Activated CD4-positive, CD25-positive, alpha-beta regulatory T cell treated with anti-CD3 and anti-CD28 coated beads, Interleukin-2, amount 50 U/mL, for 72 hours (primary cell): ENCODE results near the gene TLX1.

Experiments
- DNase-seq: peaks from one replicate; pipeline ENCODE4 v3.0.0; 2021

TLX1 gene

DNA sequence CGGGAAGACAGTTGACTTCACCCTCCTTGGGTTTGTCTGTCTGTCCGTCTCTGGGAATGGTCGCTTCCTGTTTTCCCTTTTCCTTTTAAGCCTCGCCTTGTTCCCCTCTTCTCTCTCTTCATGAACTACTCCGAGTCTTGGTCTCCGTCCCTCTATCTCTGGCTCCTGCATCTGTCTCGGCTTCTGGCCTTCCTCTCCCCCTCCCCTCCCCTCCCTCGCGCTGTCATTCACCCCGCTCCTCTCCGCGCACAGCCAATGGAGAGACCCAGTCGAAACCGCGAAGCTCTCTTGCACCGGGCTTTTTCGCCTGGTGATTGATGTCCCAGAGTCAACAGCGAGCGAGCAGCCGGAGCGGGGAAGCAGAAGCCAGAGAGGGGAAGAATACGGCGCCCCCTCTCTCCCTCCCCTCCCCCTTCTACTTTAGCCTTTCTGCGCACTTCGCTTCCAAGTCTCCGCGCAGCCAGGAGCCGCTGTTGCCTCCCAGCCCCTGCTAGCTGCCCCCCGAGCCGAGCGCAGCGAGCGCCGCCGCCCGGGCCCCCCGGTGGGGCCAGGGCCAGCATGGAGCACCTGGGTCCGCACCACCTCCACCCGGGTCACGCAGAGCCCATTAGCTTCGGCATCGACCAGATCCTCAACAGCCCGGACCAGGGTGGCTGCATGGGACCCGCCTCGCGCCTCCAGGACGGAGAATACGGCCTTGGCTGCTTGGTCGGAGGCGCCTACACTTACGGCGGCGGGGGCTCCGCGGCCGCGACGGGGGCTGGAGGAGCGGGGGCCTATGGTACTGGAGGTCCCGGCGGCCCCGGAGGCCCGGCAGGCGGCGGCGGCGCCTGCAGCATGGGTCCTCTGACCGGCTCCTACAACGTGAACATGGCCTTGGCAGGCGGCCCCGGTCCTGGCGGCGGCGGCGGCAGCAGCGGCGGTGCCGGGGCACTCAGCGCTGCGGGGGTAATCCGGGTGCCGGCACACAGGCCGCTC lies at the start of gene TLX1:
Gene TLX1 (plus strand): TSS at position 317 of the 978 bp plus-strand sequence. CDS start 242 bp downstream, at position 559.
- DNase-seq, result no peak

DNA sequence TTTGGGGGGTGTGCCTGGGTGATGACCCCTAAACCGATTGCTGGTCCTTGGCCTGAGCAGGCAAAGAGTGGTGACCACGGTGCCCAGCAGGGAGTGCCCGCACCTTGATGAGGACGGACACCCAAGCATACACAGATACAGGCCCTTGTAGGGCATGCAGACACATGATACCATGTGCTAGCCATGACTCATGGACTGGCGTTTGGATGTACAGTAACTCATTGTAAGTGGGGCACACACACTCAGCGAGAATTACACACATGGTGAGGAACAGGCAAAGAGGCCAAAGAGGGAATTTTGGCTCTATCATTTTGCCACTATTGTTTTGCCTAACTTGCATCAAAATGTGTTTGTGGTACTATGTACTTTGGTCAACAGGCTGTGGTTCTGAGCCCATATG lies 45.3 kb upstream of the TLX1 start:
- DNase-seq, result no peak

DNA sequence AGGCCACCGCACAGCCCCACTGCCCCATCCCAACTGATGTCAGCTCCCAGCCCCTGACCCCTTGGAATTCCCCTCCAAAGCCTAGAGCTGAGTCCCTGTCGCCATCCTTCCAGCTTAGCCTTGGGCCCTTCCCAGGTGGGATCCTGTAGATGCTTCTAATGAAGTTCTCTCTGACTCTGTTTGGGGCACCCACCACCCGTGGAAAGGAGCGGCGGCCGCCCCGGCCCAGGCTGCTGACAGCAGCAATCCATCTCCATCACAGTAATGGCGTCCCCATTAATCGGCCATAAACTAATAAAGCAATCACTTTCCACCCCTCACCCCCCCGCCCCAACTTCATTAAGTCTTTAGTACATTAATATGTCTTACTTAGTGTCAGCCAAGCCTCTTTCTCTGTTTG lies 43.7 kb upstream of the TLX1 start:
- DNase-seq, result no peak

DNA sequence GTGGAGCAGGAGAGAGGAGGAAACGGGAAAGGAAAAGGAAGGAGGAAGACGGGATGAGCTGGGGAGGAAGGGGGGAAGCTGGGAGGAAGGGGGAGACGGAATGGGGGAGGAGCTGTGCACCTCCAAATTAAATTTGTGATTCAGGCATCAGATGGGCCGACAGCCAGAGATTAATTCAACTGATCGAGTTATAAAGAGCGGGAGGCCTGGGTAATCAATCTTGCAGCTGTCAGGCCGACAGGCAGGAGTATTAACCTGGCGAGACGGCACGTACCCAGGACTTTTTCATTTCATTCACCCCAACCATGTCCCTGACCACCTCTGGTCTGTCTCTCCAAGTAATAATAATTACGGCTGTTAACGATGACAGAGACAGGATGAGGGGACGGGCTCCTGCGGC lies 43.1 kb upstream of the TLX1 start:
- no peak for DNase-seq

DNA sequence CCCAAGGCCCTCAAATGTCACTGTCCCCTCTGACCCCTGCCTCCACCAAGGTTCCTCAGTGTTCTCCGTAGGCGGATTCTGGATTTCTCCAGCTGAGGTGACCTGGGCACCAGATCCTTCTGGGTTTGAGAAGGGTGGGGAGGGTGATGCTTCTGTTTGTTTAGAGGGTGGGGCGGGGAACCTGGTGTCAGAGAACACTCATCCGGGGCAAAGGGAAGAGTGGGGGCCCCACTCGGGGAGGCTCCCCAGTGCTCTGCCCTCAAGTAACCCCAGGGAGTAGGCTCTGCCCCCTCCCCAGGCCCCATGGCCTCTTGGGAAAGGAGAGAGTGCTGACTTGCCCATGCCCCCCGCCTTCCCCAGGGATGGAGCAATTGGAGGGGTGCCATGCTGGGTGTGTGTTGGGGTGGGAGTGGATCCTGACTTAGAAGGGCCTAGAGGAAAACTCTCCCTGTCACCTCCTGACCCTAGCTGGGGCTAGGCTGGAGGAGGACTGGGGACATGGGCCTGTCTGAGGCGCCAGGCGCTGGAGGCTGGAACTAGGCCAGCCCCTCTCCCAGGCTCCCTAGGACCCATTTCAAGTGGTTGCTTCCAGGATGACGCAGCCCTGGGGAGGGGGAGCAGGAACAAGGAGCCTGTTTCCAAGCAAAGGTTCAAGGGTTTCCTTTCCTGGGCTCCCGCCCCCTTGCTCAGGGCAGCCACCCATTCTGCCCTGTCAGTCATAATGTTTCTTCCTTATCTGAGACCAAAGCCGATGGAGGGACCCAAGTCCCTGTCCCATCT lies 41.4 kb upstream of the TLX1 start:
- DNase-seq, result no peak

DNA sequence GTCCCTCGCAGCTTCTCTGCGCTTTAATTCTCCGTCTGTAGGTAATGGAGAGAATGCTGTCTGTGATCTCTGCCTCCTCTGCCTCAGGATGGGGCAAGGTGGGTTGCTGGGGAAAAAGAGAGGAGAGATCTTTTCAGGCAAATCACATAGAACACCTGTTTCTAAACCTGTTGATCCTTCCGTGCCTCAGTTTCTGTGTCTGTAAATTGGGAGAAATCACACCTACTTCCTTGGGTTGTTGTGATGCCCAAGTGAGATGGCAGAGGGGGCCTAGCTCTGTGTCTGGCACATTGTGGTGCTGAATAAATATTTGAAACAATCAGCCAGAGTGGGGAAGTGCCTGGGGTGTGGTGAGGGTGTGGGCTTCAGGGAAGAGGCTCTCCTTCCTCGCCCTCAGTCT lies 40.5 kb upstream of the TLX1 start:
- DNase-seq, result no peak

DNA sequence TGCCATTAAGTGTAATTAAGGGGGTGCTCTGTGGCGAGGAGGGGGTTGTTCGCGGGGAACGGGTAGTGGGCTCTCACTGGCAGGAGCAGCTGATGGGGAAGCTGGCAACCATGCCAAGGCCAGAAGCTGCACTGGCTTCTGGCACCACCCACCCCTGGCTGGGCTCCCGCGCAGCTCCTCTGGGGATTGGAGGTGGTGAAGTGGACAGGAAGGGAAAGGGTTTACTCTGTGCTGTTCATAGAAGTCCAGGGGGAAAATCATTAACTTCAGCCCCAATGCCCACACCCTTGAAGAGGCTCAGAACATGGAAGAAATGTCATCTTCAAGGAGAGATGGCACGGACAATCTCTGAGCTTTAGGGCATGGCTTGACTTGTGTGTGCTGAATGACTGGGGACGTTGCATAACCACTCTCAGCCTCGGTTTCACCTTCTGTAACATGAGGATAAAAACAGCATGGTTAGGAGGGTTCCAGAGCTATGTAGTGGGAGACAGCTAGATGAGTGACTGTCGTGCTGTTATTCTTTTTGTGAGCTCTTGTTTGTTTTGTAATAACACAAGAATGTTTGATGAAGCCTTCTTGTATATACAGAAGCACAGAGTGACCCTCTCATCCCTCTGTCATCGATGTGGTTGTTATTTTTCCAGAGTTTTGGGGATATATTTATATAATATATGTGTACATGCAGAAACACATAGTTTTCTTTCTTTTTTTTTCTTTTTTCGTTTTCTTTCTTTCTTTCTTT lies 39.4 kb upstream of the TLX1 start:
- DNase-seq, result no peak

DNA sequence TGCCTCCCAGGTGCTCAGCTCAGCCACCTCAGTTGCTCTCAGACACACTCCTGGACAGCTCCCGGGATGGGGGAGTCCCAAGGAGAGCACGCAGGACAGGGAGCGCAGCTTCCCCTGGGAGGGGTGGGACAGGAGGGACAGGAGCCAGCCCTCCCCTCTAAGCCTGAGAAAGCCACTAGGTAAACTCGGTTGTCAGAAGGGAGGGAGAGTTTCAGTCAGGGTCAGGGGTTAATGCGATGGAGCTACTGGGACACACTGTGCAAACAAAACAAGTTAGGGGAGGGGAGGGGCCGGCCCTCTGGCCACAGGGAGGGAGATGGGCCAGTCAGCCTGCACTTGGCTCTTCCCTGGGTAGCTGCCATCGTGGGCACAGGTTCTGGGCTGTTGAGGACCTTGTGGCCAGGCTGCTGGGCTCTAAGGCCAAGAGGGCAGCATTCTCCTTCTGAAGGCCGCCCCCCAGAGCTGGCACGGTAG lies 38.2 kb upstream of the TLX1 start:
- DNase-seq, result no peak

DNA sequence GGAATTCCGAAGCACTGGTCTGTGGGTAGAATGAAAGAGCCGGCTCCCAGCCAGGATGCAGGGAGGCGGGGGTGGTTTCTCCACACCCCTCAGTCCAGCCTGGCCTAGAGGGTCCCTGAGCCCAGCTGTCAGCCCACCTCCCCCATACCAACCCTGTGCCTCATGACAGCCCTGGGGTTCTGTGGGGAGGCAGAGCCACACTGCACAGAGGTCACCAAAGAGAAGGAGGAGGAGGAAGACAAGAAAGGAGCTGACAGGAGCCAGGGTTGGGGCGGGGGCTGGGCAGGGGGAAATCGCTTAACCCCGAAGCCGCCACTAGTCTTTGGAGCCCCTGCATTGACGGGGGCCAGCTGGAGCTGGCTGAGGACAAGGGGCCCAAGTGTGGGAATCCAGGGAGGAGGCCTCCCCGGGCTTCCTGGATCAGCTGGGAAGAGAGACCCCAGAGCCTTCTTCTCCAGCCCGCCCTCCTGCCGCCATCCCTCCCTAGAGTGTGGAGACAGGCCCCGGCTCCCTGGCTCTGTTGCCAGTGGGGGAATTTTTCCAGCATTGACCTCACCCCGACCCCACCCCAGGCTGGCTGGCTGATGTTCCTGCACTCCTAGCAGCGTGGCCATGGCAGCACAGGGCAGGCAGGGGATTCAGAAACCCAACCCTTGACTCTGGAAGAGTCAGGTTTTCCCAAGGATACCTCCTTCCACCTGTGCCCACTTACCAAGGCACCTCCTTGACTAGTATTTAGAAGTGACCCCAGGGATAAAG lies 36.8 kb upstream of the TLX1 start:
- no peak for DNase-seq

DNA sequence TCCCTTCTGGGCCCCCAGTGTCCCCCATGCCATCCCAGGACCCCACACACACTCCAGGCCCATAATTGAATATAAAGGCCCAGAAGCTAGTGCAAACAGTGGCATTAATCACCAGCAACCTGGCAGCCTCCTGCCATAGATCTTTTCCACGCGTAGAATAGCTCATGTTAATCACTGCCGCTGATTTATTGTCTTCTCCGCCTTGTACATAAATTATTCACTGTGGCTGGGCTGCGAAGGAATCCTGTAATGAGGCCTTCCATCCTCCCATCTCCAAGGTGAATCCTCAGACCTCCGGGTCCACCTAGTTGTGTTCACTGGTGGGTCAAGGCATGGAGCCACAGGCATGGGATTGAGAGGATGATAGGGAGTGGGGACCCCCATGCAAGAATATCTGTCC lies 36.1 kb upstream of the TLX1 start:
- no peak for DNase-seq

DNA sequence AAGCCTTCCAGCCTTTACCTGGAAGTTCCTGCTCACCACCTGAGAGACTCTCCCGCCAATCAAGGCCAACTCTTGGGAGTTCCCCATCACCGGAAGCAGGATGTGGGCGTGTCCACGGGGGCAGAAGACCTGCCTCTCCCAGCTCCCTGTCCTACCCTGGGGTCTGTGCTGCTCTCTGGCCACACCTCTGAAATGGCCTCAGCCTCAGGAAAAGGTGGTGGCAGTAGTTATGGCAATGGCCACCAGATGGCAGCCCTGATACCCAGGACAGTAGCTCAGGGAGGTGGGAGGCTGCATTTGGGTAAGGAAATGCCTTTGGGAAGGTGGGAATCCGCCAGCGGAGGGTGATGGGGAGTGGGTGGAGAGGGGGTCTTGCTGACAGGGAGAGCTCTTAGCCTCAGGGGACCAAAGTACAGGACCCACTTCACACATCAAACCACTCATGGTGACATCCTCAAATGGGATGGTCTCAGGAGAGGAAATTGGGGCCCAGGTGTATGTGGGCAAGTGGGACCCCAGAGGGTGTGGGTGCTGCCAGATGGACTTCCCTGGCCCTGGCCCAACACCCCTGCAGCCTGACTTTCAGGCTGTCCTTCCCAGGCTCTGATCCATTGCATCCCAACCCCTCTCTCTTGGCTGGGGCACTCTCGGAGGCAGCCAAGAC lies 35.4 kb upstream of the TLX1 start:
- peak; percentile 76 for DNase-seq

DNA sequence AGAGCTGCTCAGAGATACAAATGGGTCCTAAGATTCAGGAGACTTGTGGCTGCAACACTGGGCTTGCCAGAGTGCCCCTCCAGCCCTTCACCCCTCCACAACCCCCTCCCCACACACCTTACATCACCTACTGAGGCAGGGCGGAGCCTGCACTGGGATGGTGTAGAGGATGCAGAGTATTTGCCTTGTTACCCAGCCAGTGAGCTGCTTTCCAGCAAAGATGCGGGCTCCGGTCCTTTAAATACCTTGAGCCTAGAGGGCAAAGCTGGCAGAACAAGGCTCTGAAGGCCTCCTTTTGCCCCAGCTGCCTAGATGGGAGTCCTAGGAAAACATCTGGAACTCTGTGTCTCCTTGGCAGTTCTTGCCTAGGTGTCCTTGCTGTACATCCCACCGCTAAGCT lies 34.7 kb upstream of the TLX1 start:
- no peak for DNase-seq

DNA sequence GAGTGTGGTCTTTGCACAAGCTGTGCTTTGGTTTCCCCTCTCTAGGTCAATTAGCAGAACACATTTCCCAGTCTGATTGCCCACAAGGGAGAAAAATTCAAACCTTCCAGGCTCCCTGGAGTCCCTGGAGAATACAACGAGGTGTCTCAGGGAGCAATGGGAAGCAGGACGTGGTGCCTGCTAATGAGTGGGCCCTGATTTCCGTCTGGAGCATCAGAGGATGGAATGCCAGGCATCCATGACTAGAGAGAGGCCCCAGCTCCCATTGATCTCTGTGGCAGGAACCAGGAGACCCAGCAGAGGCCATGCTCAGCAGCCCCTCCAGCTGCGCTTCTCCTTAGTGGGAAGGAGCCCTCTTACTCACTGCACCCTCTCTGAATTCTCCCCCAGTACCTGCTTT lies 33.2 kb upstream of the TLX1 start:
- no peak for DNase-seq

DNA sequence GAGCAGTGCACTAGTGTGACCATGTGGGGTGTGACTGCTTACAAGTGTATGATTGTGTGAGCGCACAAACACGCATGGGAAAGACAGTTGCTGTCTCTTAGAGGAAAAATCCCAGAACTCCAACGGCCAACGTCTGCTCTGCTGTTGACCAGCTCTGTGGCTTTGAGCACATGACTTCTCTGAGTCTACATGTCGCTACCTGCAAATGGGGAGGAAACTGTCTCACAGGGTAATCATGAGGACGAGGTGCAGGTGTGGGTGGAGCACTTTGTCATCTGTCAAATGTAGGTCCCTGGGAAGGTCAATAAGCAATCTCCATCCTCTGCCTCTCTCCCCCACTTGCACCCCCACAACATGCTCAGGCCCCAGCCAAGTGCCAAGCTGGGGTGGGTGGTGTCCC lies 31.2 kb upstream of the TLX1 start:
- DNase-seq, result no peak

DNA sequence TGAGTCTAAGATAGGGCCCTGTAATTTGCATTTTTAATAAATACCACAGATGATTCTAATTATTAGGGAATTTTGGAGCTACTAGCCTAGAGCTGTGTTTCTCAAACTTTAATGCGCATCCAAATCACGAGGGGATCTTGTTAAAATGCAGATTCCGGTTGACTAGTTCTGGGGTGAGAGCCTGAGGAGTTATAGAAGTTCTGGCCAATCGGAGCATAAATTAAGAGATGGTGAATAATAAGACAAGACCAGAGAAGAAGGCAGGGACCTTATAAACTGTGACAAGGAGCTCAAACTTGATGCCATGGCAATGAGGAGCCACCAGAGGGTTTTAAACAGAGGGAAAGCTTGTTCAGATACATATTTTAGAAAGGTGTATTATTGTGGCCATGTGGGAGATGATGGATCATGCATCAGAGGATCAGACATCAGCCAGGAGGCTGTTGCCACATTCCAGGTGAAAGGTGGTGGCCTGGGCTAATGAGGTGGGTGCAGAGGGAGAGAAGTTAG lies 29.7 kb upstream of the TLX1 start:
- no peak for DNase-seq

DNA sequence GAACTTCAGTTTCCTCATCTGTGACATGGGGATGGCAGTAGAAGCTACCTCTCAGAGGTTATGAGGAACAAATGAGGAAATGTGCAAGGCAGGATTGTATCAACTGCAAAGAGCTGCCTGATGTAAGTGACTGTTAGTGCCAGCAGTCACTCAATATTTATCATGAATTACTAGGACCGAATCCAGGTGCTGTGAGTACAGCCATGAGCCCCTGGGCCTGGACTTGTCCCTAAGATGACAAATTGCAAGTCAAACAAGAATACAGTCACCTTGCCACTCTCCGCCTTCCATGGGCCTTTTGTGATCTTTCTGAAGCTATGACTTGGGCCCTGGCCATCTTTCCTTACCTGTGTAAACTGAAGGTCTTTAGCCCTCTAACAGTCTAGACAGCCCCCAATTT lies 27.7 kb upstream of the TLX1 start:
- DNase-seq, result no peak

DNA sequence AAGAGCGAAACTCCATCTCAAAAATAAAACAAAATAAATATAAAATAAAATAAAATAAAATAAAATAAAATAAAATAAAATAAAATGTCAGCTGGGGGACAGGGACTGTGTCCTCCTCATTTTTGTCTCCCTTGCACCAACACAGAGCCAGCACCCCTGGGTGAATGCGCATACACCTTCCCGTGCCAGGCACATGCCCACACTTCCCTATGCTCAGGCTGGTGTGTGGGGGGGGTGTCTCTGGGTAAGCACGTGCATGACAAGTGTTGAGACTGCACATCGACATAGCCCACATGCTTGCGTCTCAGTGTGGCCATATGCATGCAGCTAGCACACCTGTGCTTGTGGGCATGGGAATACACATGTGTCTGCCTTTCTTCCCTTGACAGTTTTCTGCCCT lies 24.7 kb upstream of the TLX1 start:
- no peak for DNase-seq

DNA sequence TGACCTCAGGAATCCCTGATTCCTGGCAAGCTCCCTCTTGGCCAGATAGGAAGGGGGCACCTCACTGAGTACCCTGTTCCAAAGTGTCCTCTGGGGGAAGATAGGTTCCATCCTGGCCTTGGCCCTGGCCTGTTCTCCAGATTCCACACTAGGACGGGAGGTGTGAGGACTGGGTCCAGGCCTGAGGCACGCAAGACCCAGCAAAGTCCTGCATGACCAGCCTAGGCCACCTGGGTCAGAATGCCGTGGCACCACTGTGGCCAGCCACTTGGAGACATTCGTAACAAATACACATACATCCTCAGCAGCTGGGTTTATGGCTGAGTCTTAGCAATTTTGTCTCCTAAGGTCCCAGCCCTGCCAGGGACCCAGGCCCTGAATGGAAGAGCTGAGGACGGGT lies 23.3 kb upstream of the TLX1 start:
- no peak for DNase-seq

DNA sequence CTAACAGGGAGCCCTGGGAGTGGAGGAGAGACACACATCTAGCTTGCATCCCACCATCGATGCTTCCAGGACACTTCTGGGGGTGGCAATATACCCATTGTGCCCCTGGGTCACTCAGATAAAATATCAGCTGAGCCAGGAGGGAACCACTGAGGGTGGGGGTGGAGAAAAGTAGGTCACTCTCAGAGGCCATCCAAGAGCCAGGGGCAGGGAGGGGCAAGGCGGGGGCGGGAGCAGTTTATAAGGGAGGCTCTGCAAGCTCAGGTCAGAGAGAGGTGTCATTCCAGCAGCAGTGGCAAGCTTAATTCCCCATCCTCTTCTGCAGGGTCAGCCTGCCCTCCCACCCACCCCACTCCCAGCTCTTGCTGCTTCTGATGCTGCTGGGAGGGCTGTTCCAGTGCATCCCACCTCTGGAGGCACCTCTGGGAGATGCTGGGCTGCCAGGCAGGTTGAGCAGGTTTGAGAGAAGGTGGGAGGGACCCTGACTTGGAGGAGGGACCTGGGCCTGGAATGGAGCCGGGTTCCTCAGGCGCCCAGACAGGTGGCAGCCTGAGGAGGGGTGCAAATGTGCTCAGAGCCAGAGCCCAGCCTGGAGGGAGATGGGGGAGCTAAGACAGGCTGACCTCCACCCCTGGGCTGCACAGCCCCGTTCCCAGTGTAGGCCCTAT lies 20.1 kb upstream of the TLX1 start:
- DNase-seq, result no peak

DNA sequence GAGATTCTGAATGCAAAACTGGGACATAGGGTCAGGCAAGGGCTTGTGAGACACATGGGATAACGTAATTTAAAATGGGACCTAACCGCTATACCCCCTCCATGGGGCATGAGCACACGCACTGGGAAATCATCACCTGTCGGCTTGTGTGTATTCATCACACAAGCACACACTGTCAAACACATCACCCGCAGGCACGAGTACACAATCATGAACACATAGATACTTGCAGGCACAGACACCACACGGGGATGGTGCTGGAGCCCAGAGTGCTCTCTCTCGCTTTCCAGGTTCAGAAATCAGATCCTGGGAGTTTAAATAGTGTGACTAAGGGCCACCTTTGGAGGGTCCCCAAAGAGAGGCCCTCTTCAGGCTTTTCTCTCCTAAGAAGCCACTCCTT lies 19.6 kb upstream of the TLX1 start:
- DNase-seq, result no peak
